Measurements from ENCODE around the gene ACSF3.

Gene ACSF3

GRCh38 chr16:89166696-89167424 is 73.2 kb downstream of the ACSF3 start:
- H3K4me3 ChIP-seq (ENCODE audit: low read depth in 1 of 2, low read length in 2 of 2), result peak overlapping the region in 1 of 2 donors; percentile 35

GRCh38 chr16:89167425-89167941 is 73.8 kb downstream of the ACSF3 start:
- Histone ChIP-seq H3K27me3 (ENCODE audit: control insufficient read depth in 1 of 2, insufficient read depth in 2 of 2, low read length in 2 of 2) (peaks cover 18 to 24% of the 10 kb centered on the region in 2 donors), H3K9ac (ENCODE audit: low read depth in 1 of 2, low read length in 2 of 2) (no peak overlapping the region), H3K9me3 (ENCODE audit: control insufficient read depth in 1 of 2, low read length in 2 of 2) (no peaks in the 10 kb centered on the region), H3K36me3 (ENCODE audit: control insufficient read depth in 1 of 2, insufficient read depth in 2 of 2, low read length in 2 of 2) (no peaks in the 10 kb centered on the region), H3K4me3 (ENCODE audit: low read depth in 1 of 2, low read length in 2 of 2) (peak overlapping the region in 1 of 2 donors; percentile 35), H3K4me1 (ENCODE audit: control insufficient read depth in 1 of 2, insufficient read depth in 2 of 2, low read length in 2 of 2) (peaks cover 13 to 18% of the 10 kb centered on the region in 2 donors), H3K27ac (ENCODE audit: low read depth, low read length) (no peak overlapping the region)

More at GRCh38 chr16:89166696-89167424, 73.2 kb downstream of the ACSF3 start:
- Histone ChIP-seq H3K36me3 (ENCODE audit: control insufficient read depth in 1 of 2, insufficient read depth in 2 of 2, low read length in 2 of 2) (no peaks in the 10 kb centered on the region), H3K27ac (ENCODE audit: low read depth, low read length) (no peak overlapping the region), H3K4me1 (ENCODE audit: control insufficient read depth in 1 of 2, insufficient read depth in 2 of 2, low read length in 2 of 2) (peaks cover 13 to 17% of the 10 kb centered on the region in 2 donors), H3K9ac (ENCODE audit: low read depth in 1 of 2, low read length in 2 of 2) (no peak overlapping the region), H3K9me3 (ENCODE audit: control insufficient read depth in 1 of 2, low read length in 2 of 2) (no peaks in the 10 kb centered on the region), H3K27me3 (ENCODE audit: control insufficient read depth in 1 of 2, insufficient read depth in 2 of 2, low read length in 2 of 2) (peaks cover 11 to 19% of the 10 kb centered on the region in 2 donors)

GRCh38 chr16:89168381-89169189 is 74.9 kb downstream of the ACSF3 start:
- H3K36me3 ChIP-seq (ENCODE audit: control insufficient read depth in 1 of 2, insufficient read depth in 2 of 2, low read length in 2 of 2), result no peaks in the 10 kb centered on the region
- no peaks in the 10 kb centered on the region for H3K9me3 ChIP-seq (ENCODE audit: control insufficient read depth in 1 of 2, low read length in 2 of 2)
- no peak overlapping the region for H3K9ac ChIP-seq (ENCODE audit: low read depth in 1 of 2, low read length in 2 of 2)
- peaks cover 27 to 31% of the 10 kb centered on the region in 2 donors for H3K27me3 ChIP-seq (ENCODE audit: control insufficient read depth in 1 of 2, insufficient read depth in 2 of 2, low read length in 2 of 2)
- no peak overlapping the region for H3K27ac ChIP-seq (ENCODE audit: low read depth, low read length)
- H3K4me1 ChIP-seq (ENCODE audit: control insufficient read depth in 1 of 2, insufficient read depth in 2 of 2, low read length in 2 of 2), result peaks cover 13 to 18% of the 10 kb centered on the region in 2 donors
- H3K4me3 ChIP-seq (ENCODE audit: low read depth in 1 of 2, low read length in 2 of 2), result no peak overlapping the region

- Histone ChIP-seq H3K9me3 (ENCODE audit: control insufficient read depth in 1 of 2, low read length in 2 of 2) (no peaks in the 10 kb centered on the region), H3K9ac (ENCODE audit: low read depth in 1 of 2, low read length in 2 of 2) (no peak overlapping the region), H3K27me3 (ENCODE audit: control insufficient read depth in 1 of 2, insufficient read depth in 2 of 2, low read length in 2 of 2) (peaks cover 27 to 37% of the 10 kb centered on the region in 2 donors), H3K27ac (ENCODE audit: low read depth, low read length) (no peak overlapping the region), H3K36me3 (ENCODE audit: control insufficient read depth in 1 of 2, insufficient read depth in 2 of 2, low read length in 2 of 2) (no peaks in the 10 kb centered on the region), H3K4me3 (ENCODE audit: low read depth in 1 of 2, low read length in 2 of 2) (no peak overlapping the region), H3K4me1 (ENCODE audit: control insufficient read depth in 1 of 2, insufficient read depth in 2 of 2, low read length in 2 of 2) (peaks cover 13 to 18% of the 10 kb centered on the region in 2 donors)
Observed at GRCh38 chr16:89169778-89170177, 76.1 kb downstream of the ACSF3 start.

- Histone ChIP-seq H3K27ac (ENCODE audit: low read depth, low read length) (no peak overlapping the region), H3K9me3 (ENCODE audit: control insufficient read depth in 1 of 2, low read length in 2 of 2) (no peaks in the 10 kb centered on the region), H3K27me3 (ENCODE audit: control insufficient read depth in 1 of 2, insufficient read depth in 2 of 2, low read length in 2 of 2) (peaks cover 27 to 40% of the 10 kb centered on the region in 2 donors), H3K4me1 (ENCODE audit: control insufficient read depth in 1 of 2, insufficient read depth in 2 of 2, low read length in 2 of 2) (peaks cover 13 to 18% of the 10 kb centered on the region in 2 donors), H3K9ac (ENCODE audit: low read depth in 1 of 2, low read length in 2 of 2) (peak overlapping the region in 1 of 2 donors; percentile 38), H3K36me3 (ENCODE audit: control insufficient read depth in 1 of 2, insufficient read depth in 2 of 2, low read length in 2 of 2) (no peaks in the 10 kb centered on the region), H3K4me3 (ENCODE audit: low read depth in 1 of 2, low read length in 2 of 2) (peak overlapping the region; percentile 45 to 59)
Observed at GRCh38 chr16:89170346-89171215, 76.9 kb downstream of the ACSF3 start.

- Histone ChIP-seq H3K36me3 (ENCODE audit: control insufficient read depth in 1 of 2, insufficient read depth in 2 of 2, low read length in 2 of 2) (no peaks in the 10 kb centered on the region), H3K27me3 (ENCODE audit: control insufficient read depth in 1 of 2, insufficient read depth in 2 of 2, low read length in 2 of 2) (peaks cover 27 to 40% of the 10 kb centered on the region in 2 donors), H3K9ac (ENCODE audit: low read depth in 1 of 2, low read length in 2 of 2) (peak within 1 kb of the TSS in 1 of 2 donors; percentile 38), H3K4me1 (ENCODE audit: control insufficient read depth in 1 of 2, insufficient read depth in 2 of 2, low read length in 2 of 2) (peaks cover 13 to 18% of the 10 kb centered on the region in 2 donors), H3K4me3 (ENCODE audit: low read depth in 1 of 2, low read length in 2 of 2) (peak within 1 kb of the TSS; percentile 45 to 59), H3K27ac (ENCODE audit: low read depth, low read length) (no peak within 1 kb of the TSS), H3K9me3 (ENCODE audit: control insufficient read depth in 1 of 2, low read length in 2 of 2) (no peaks in the 10 kb centered on the region)
Observed at GRCh38 chr16:89171216-89172170, 77.8 kb downstream of the ACSF3 start, which contains the start of gene CDH15. CDH15 (plus strand) TSS chr16:89171748; CDS start chr16:89171832, 84 bp downstream.

GRCh38 chr16:89172171-89172527 is 78.5 kb downstream of the ACSF3 start:
- H3K9ac ChIP-seq (ENCODE audit: low read depth in 1 of 2, low read length in 2 of 2), result no peak overlapping the region
- H3K4me1 ChIP-seq (ENCODE audit: control insufficient read depth in 1 of 2, insufficient read depth in 2 of 2, low read length in 2 of 2), result peaks cover 11 to 15% of the 10 kb centered on the region in 2 donors
- no peaks in the 10 kb centered on the region for H3K9me3 ChIP-seq (ENCODE audit: control insufficient read depth in 1 of 2, low read length in 2 of 2)
- no peak overlapping the region for H3K4me3 ChIP-seq (ENCODE audit: low read depth in 1 of 2, low read length in 2 of 2)
- H3K27me3 ChIP-seq (ENCODE audit: control insufficient read depth in 1 of 2, insufficient read depth in 2 of 2, low read length in 2 of 2), result peaks cover 22 to 40% of the 10 kb centered on the region in 2 donors
- no peak overlapping the region for H3K27ac ChIP-seq (ENCODE audit: low read depth, low read length)
- H3K36me3 ChIP-seq (ENCODE audit: control insufficient read depth in 1 of 2, insufficient read depth in 2 of 2, low read length in 2 of 2), result no peaks in the 10 kb centered on the region

- Histone ChIP-seq H3K27me3 (ENCODE audit: control insufficient read depth in 1 of 2, insufficient read depth in 2 of 2, low read length in 2 of 2) (peaks cover 22 to 40% of the 10 kb centered on the region in 2 donors), H3K9me3 (ENCODE audit: control insufficient read depth in 1 of 2, low read length in 2 of 2) (no peaks in the 10 kb centered on the region), H3K4me3 (ENCODE audit: low read depth in 1 of 2, low read length in 2 of 2) (no peak overlapping the region), H3K27ac (ENCODE audit: low read depth, low read length) (no peak overlapping the region), H3K9ac (ENCODE audit: low read depth in 1 of 2, low read length in 2 of 2) (no peak overlapping the region), H3K4me1 (ENCODE audit: control insufficient read depth in 1 of 2, insufficient read depth in 2 of 2, low read length in 2 of 2) (peaks cover 7 to 13% of the 10 kb centered on the region in 2 donors), H3K36me3 (ENCODE audit: control insufficient read depth in 1 of 2, insufficient read depth in 2 of 2, low read length in 2 of 2) (no peaks in the 10 kb centered on the region)
Observed at GRCh38 chr16:89172528-89173173, 79.0 kb downstream of the ACSF3 start.

Data from duodenal mucosa (tissue), 2 donors.